Measurements from ENCODE around the gene TANGO6. TPM values are rescaled to one million over a fixed set of nuclear protein-coding genes. Genes with fewer than 3 reads are reported as not detected.
A peak's percentile ranks its signal among the peaks of the same experiment; 100 is the strongest.
"Not testable (repeated sequence)": the region's sequence is repeated elsewhere in the genome, so short reads cannot be mapped to it uniquely, and the experiment has no call there.

Gene TANGO6
- total RNA-seq, 1 donor from 2014 or later: 13.7 TPM

DNA sequence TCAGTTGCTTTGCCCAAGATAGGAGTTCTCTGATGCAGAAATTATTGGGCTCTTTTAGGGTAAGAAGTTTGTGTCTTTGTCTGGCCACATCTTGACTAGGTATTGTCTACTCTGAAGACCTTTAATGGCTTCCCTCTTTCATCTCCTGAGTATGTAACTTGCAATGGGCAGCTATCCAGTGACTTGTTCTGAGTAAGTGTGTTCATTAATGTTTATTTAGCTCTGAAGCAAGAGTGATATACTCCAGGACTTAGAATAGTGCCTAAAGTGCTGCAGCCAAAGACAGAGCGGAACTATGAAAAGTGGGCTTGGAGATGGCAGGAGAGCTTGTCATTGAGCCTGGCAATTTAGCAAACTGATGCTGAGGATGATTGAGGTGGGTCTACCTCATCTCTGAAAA lies 8.8 kb upstream of the TANGO6 start:
- Histone ChIP-seq H3K36me3 (ENCODE audit: control insufficient read depth, insufficient read depth, low read length) (peaks cover 25% of the 10 kb centered on the region), H3K27me3 (ENCODE audit: control insufficient read depth, insufficient read depth, low read length) (no peaks in the 10 kb centered on the region), H3K4me3 (ENCODE audit: low read depth, low read length) (no peak overlapping the region)
- no peak for TF ChIP-seq CTCF (IDR thresholded peaks at IDR 0.05; ENCODE audit: insufficient read depth, low read length, severe bottlenecking)
- DNase-seq (ENCODE audit: low read depth) (no peak), FAIRE-seq (peak; percentile 50)

GRCh38 chr16:68835970-68836369 lies 7.4 kb upstream of the TANGO6 start:
- FAIRE-seq: no peak
- peaks cover 22% of the 10 kb centered on the region for H3K36me3 ChIP-seq (ENCODE audit: control insufficient read depth, insufficient read depth, low read length)
- H3K27me3 ChIP-seq (ENCODE audit: control insufficient read depth, insufficient read depth, low read length): no peaks in the 10 kb centered on the region
- no peak overlapping the region for H3K4me3 ChIP-seq (ENCODE audit: low read depth, low read length)
- no peak for DNase-seq (ENCODE audit: low read depth)
- TF ChIP-seq CTCF (IDR thresholded peaks at IDR 0.05; ENCODE audit: insufficient read depth, low read length, severe bottlenecking): no peak

GRCh38 chr16:68839831-68840230 lies 3.5 kb upstream of the TANGO6 start:
- no peak for FAIRE-seq
- no peak for TF ChIP-seq CTCF (IDR thresholded peaks at IDR 0.05; ENCODE audit: insufficient read depth, low read length, severe bottlenecking)
- no peak for DNase-seq (ENCODE audit: low read depth)

GRCh38 chr16:68842964-68843481 lies 308 bp upstream of the TANGO6 start:
- FAIRE-seq; DNase-seq (ENCODE audit: low read depth): not testable (repeated sequence)

More at GRCh38 chr16:68839831-68840230, 3.5 kb upstream of the TANGO6 start:
- H3K27me3 ChIP-seq (ENCODE audit: control insufficient read depth, insufficient read depth, low read length): no peaks in the 10 kb centered on the region
- no peak overlapping the region for H3K4me3 ChIP-seq (ENCODE audit: low read depth, low read length)
- peaks cover under 1% of the 10 kb centered on the region for H3K36me3 ChIP-seq (ENCODE audit: control insufficient read depth, insufficient read depth, low read length)

GRCh38 chr16:68844211-68844564 lies 857 bp downstream of the TANGO6 start:
- FAIRE-seq (no peak), DNase-seq (ENCODE audit: low read depth) (peak; percentile 10)
- Histone ChIP-seq H3K36me3 (ENCODE audit: control insufficient read depth, insufficient read depth, low read length) (no peaks in the 10 kb centered on the region), H3K27me3 (ENCODE audit: control insufficient read depth, insufficient read depth, low read length) (no peaks in the 10 kb centered on the region), H3K4me3 (ENCODE audit: low read depth, low read length) (peak overlapping the region; percentile 94)
- TF ChIP-seq CTCF (IDR thresholded peaks at IDR 0.05; ENCODE audit: insufficient read depth, low read length, severe bottlenecking): no peak

More at GRCh38 chr16:68842964-68843481, 308 bp upstream of the TANGO6 start:
- not testable (repeated sequence) for H3K27me3 ChIP-seq (ENCODE audit: control insufficient read depth, insufficient read depth, low read length); H3K36me3 ChIP-seq (ENCODE audit: control insufficient read depth, insufficient read depth, low read length)
- H3K4me3 ChIP-seq (ENCODE audit: low read depth, low read length): peak overlapping the region; percentile 94

DNA sequence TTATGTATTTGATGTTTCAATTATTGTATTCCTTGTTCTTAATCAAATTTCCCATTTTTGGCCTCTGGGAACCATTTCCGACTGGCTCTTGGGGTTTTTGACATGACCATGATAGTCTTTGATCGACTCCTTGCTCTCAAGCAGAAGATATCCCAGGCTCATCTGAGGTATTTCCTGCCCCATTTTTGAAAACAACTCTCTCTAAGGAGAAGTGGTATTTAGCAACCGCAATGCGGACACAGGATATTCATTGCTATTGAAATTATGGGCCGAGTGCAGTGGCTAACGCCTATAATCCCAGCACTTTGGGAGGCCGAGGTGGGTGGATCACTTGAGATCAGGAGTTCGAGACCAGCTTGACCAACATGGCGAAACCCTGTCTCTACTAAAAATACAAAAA lies 5.5 kb downstream of the TANGO6 start:
- no peak for TF ChIP-seq CTCF (IDR thresholded peaks at IDR 0.05; ENCODE audit: insufficient read depth, low read length, severe bottlenecking)
- H3K27me3 ChIP-seq (ENCODE audit: control insufficient read depth, insufficient read depth, low read length): no peaks in the 10 kb centered on the region
- DNase-seq (ENCODE audit: low read depth) (no peak), FAIRE-seq (no peak)
- no peaks in the 10 kb centered on the region for H3K36me3 ChIP-seq (ENCODE audit: control insufficient read depth, insufficient read depth, low read length)
- no peak overlapping the region for H3K4me3 ChIP-seq (ENCODE audit: low read depth, low read length)

All from bronchial epithelial cell (primary cell).